GM18909 (cell line): Measurements from ENCODE around the gene SOSTDC1.
"Not testable (repeated sequence)": the region's sequence is repeated elsewhere in the genome, so short reads cannot be mapped to it uniquely, and the experiment has no call there.

Experiments used
- ATAC-seq: cut with Tn5 transposase; IDR thresholded peaks from one replicate; pipeline ENCODE4 v1.9.1; 2021; ENCODE audit warnings: mild to moderate bottlenecking; ENCODE audit not compliant: unreplicated experiment, poor library complexity

The SOSTDC1 gene

GRCh38 chr7:16465469-16466361 lies at the start of gene SOSTDC1:
TSS of gene SOSTDC1 (minus strand) at chr7:16465738. CDS start at chr7:16465668, 70 bp downstream.
- ATAC-seq = no peak

- ATAC-seq = no peak
These were observed 49.2 kb upstream of the SOSTDC1 start for GRCh38 chr7:16514729-16515128.

- ATAC-seq = no peak
These were observed 48.7 kb upstream of the SOSTDC1 start for GRCh38 chr7:16514271-16514670.

GRCh38 chr7:16512097-16512496 lies 46.6 kb upstream of the SOSTDC1 start:
- no peak for ATAC-seq

- no peak for ATAC-seq
These were observed 45.8 kb upstream of the SOSTDC1 start for GRCh38 chr7:16511314-16511713.

GRCh38 chr7:16509829-16510228 lies 44.3 kb upstream of the SOSTDC1 start:
- no peak for ATAC-seq

GRCh38 chr7:16506422-16506821 lies 40.9 kb upstream of the SOSTDC1 start:
- ATAC-seq = not testable (repeated sequence)

- ATAC-seq = no peak
These were observed 38.5 kb upstream of the SOSTDC1 start for GRCh38 chr7:16504019-16504418.

GRCh38 chr7:16502303-16502702 lies 36.8 kb upstream of the SOSTDC1 start:
- ATAC-seq = no peak

GRCh38 chr7:16498122-16498521 lies 32.6 kb upstream of the SOSTDC1 start:
- ATAC-seq = no peak

- no peak for ATAC-seq
These were observed 29.6 kb upstream of the SOSTDC1 start for GRCh38 chr7:16494955-16495719.

- ATAC-seq = no peak
These were observed 29.0 kb upstream of the SOSTDC1 start for GRCh38 chr7:16494551-16494950.

GRCh38 chr7:16493266-16493665 lies 27.7 kb upstream of the SOSTDC1 start:
- no peak for ATAC-seq

GRCh38 chr7:16492513-16493062 lies 27.1 kb upstream of the SOSTDC1 start:
- no peak for ATAC-seq

GRCh38 chr7:16491148-16491547 lies 25.6 kb upstream of the SOSTDC1 start:
- no peak for ATAC-seq

- no peak for ATAC-seq
These were observed 19.1 kb upstream of the SOSTDC1 start for GRCh38 chr7:16484453-16485158.

- ATAC-seq = no peak
These were observed 14.1 kb upstream of the SOSTDC1 start for GRCh38 chr7:16479591-16479990.

GRCh38 chr7:16479161-16479560 lies 13.6 kb upstream of the SOSTDC1 start:
- ATAC-seq = no peak

GRCh38 chr7:16471933-16472332 lies 6.4 kb upstream of the SOSTDC1 start:
- ATAC-seq = no peak

GRCh38 chr7:16463949-16464715 lies 1.4 kb downstream of the SOSTDC1 start:
- no peak for ATAC-seq
